GM18517 (cell line): ENCODE results near the gene CROCC.
"Not testable (repeated sequence)": the region's sequence is repeated elsewhere in the genome, so short reads cannot be mapped to it uniquely, and the experiment has no call there.

ENCODE experiments used
- ATAC-seq: cut with Tn5 transposase; IDR thresholded peaks from one replicate; pipeline ENCODE4 v1.9.1; 2021; ENCODE audit warnings: mild to moderate bottlenecking, moderate library complexity; ENCODE audit not compliant: unreplicated experiment

Gene CROCC

DNA sequence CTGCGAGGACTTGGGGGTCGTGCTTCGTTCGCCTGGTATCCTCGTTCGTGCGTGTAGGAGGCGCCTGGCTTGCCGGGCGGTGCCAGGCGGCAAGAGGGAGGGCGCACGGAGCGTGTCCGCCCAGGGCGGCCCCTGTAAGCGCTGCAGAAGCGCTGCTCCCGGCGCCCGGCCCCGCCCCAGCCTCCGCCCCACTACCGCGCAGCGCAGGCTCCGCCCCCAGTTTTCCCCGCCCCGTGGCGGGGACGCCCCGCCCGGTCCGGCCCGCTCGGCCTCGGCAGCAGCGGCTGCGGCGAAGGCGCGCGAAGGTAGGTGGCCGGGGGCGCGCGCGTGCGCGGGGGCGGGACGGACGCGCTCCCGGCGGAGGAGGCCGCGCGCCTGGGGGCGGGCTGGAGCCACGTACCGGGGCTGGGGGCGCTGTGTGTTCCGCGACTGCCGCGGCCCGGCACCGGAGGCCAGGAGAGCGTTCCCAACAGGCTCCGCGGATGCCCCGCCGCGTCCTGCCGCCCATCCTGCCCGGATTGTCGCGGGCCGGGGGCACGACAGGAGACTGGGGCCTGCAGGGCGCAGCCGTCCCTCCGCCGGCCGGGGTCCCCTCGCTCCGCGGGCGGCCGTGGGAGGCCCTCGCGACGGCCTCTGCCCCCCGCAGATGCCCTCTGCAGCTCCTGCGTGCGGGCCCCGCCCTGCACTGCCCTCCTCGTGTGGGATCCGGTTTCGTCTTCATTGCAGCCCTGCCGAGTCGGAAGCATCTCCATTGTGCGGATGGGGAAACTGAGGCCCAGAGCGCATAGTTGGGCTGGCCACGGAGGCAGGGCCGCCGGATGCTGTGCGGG lies 7.7 kb upstream of the CROCC start:
- ATAC-seq = peak; percentile 64

DNA sequence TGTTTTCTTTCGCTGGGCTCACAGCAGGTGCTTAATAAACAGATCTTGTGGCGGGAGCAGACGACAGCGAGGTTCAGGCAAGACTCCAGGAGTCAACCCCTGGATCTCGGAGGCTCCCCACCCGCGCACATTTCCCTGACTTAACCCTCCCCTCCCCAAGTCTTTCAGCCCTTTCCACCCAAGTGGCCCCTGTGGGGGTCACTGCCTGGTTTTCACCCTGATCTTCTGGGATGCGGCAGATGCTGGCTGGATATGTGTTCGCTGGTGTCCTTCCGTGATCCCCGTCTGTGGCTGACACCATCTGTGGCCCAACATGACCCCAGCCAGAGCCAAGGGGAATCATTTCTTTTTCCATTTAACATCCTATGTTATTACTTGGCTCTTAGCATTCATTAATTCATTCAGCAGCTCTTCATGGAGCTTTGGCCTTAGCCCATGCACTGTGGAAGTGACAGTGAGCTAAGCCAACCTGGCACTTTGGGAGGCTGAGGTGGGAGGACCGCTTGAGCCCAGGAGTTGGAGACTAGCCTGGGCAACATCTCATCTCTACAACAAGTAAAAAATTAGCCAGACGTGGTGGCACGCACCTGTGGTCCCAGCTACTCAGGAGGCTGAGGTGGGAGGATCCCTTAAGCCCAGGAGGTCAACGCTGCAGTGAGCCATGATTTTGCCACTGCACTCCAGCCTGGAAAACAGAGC lies 6.7 kb upstream of the CROCC start:
- ATAC-seq = not testable (repeated sequence)

DNA sequence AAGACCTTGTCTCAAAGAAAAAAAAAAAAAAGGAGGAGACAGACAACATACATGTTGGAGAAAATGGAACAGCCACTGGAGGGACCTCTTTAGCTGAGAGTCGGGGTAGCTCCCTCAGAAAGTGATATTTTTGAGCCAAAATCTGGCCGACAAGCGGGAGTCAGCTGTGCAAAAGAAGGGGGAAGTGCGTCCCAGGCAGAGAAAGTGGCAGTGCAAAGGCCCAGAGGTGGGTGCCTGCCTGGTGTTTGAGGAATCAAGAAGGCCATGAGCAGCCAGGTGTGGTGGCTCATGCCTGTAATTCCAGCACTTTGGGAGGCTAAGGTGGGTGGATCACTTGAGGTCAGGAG lies 6.1 kb upstream of the CROCC start:
- no peak for ATAC-seq

DNA sequence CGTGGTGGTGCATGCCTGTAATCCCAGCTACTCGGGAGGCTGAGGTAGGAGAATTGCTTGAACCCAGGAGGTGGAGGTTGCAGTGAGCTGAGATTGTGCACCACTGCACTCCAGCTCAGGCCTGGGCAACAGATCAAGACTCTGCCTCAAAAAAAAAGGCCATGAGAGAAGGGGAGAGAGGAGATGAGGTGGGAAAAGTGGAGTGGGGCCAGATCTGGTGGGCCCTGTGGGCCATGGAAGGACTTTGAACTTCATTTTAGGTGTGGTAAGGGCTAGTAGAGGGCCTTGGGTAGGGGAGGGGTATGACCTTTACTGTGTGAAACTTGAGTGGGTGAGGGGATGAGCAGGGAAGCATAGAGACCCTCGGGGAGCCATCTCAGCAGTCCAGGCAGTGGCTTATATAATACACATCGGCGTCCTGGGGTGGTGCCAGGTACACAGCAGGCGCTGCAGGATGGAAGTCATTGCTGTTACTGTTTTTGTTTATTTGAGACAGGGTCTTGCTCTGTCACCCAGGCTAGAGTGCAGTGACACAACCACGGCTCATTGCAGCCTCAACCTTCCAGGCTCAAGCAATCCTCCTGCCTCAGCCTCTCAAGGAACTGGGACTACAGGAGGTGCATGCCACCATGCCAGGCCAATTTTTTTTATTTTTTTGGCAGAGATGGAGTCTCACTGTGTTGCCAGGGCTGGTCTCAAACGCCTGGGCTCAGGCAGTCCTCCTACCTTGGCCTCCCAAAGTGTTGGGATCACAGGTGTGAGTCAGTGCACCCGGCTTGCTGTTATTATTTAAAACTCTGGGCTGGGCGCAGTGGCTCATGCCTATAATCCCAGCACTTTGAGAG lies 5.5 kb upstream of the CROCC start:
- ATAC-seq = not testable (repeated sequence)

DNA sequence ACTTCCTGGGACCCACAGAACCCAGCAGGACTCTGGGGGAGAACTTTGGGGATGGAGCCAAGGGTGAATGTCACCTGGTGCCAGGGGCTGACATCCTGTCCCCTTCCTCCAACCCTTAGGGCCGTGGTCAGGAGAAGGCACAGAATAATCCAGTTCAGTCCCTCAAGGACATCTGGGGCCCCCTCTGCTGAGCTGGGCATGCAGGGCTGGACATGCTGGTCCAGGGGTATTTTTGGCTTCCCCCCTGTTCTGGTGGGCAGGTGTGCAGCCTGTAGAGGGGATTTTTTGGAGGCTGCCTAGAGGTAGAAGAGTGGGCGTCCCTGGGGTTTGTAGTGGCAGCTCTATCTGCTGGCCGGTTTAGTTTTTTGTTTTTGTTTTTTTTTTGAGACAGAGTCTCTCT lies 3.4 kb upstream of the CROCC start:
- no peak for ATAC-seq

DNA sequence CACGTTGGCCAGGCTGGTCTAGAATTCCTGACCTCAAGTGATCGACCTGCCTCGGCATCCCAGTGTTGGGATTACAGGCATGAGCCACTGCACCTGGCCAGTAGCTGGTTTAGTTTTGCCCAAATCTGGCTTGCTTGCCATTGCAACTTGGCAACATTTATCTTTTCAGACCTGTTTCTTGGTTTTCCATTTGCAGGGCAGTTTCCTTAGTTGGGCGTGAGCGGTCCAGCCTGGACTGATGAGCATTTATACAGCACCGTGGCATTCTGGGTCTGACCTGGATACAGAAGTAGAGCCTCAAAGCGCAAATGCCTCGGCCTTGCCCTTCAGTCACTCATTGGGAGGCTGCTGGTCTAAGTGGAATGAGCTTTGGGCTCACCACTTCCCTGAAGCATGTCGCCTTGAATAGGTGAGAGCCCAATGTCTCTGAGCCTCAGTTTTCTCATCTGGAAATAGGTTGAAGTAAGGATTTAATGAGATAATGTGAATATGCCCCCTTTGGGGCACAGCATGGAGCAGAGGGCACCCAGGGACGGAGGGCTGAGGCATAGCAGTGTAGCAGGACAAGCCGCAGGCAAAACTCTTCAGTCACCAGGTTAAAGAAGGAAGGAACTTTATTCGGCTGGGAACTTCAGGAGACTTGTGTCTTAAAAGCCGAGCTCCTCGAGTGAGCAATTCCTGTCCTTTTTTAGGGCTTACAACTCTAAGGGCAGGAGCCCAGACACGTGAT lies 2.6 kb upstream of the CROCC start:
- not testable (repeated sequence) for ATAC-seq

DNA sequence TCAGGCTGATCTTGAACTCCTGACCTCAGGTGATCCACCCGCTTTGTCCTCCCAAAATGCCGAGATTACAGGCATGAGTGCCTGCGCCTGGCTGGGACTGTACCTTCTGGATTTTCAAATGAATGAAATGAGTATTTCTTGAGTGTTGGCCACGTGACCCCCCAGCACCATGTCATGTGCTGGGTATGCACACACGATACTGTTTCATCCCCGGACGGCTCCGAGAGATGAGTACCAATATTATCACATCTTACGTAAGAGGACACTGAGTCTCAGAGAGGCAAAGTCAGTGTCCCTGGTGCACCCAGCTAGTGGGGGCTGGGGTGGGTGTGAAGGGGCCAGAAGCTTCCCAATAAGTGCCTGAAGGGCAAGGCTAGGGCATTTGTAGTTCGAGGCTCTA lies 780 bp upstream of the CROCC start:
- ATAC-seq = no peak

DNA sequence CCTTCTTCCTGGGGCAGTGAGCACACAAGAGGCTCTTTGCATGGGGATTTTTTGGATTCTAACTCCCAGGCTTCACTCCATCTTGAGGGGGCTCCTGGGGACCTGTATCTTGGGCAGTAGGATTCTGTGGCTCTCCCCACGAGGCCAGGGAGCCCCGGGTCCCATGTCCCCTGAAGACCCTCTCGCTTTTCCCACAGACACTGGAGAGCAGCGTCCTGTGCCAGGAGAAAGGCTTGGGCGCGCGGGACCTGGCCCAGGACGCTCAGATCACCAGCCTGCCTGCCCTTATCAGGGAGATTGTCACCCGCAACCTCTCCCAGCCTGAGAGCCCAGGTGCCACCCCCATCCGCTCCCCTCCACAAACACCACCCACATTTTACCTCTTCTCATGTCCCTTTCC lies 735 bp downstream of the CROCC start:
- ATAC-seq = no peak

DNA sequence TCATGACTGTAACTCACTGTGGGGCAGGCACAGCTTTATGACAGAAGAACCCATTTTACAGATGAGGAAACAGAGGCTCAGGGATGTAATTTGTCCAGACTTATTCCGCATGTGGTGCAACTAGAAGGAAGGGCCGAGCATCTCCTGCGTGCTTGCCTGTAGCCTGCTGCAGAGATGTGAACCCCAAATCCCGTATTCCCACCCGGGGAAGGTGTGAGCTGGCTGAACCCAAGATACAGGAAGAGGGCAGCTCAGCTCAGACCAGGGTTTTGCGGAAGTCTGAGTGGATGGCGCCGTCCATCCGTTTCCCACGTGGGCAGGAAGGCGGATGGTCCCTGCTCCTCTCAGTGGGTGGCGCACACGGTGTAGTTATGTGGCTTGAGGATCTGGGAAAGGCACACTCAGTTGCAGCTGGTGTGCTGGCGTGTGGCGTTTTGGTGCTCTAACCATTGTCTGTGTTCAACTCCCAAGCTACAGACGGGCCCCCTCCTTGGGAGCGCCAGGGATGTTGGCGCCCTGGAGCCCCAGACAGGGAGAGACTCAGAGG lies 1.2 kb downstream of the CROCC start:
- no peak for ATAC-seq

DNA sequence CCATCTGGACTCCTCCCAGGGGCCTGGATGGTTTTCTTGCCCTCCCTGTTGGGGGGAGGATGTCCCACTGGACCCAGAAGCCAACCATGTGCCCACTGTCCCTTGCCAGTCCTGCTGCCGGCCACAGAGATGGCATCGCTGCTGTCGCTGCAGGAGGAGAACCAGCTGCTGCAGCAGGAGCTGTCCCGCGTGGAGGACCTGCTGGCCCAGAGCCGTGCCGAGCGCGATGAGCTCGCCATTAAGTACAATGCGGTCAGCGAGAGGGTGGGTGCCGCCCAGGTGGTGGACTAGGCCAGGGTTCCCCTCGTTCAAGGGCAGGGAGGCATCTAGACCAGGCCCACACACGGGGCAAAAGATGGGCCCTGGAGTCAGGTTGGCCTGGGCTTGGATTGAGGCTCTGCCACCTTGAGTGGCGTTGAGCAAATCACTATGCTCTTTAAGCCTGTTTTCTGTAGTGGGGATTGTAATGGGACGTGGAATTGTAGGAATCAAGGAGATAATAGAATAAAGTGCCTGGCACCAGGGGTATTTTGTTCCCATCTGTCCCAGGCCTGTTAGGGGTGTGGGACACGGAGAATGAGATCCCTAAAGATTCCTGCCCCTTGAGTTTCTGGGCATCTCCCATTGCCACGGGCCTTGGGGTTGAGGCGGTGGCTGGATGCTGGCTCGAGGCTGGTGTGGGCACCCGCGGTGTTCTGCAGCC lies 2.6 kb downstream of the CROCC start:
- ATAC-seq = no peak

DNA sequence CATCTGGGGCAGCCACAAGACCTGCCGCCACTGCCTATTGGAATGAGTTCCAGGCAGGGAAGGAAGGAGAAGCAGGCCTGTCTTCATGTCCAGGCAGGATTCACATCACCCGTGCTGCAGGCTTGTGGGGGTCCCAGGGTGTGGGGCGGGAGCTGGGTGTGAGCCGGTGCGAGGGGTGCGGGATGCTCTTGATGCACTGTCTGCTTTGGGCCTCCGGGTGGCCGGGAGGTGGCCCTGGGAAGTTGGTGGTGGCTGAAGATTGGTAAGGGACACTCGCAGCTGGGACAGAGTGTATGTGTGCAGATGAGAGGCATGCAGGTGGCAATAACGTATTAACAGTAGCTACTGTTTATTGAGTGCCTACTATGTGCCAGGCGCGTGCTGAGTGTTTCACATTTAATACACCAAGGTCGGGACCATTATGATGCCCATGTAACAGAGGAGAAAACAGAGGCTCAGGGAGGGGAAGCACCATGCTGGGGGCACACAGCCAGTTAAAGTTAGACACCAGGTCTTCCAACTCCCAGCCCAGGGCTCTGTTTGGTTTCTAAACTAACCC lies 3.3 kb downstream of the CROCC start:
- no peak for ATAC-seq

DNA sequence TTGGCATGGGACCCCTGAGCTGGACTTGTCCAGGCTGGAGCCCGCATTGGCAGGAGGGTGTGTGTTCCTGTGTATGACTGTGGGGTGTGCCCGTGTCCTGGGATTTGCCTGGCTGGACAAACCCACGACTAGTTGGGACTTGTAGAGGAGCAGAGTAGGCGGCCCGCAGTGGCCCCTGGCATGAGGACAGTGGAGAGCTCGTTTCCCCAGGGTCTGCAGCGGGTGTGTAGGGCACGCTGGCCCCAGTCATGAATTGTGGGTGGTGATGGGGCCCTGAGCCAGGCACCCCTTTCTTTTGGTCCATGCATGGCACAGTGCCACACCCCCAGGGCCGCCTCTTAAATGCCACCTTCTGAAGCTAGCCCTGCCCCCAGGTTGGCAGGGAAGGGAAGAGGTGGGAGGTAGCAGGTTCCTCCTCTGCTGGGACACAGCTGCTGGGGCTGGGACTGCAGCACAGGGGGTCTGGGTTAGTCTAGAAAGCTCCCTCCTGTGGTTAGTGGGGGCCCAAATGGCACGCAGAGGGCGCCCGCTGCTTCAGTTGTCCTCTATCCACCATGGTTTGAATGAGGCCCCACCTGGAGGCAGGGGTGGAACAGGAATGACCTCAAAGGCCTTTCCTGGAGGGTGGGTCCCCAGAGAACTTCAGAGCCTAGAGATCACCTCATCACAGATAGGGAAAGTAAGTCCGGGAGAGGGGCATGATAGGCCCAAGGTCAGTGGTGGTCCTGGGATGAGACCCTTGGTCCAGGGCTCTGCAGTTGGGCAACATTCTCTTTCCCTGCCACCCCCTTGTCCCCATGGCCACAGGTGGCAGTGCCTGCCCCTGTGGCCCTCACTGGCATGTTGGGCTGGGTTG lies 4.1 kb downstream of the CROCC start:
- no peak for ATAC-seq

DNA sequence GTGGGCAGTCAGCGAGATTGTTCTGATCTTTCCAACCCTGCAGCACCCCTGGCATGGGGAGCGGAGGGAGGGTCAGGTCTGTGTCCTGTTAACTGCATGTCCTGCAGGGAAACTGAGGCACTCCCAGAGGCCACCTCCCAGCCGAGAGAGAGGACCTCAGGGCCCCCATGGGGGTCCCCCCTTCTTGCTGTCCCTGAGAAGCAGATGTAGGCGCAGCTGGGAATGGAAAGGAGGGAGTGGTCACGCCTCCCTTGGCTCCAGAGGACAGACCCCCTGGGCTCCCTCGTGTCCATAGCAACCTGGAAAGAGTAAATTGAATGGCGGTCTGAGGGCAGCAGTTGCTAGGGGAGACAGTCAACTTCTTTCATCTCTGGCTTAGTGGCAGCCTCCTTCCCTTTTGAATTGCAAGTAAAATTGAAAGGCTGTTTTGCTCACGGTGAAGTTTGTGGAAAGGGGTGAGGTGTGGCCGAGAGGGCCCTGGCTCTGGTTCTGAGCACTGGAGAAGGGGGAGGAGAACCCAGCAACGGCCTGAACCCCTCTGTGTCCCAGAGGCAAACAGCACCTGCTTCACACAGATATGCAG lies 4.9 kb downstream of the CROCC start:
- ATAC-seq = no peak

DNA sequence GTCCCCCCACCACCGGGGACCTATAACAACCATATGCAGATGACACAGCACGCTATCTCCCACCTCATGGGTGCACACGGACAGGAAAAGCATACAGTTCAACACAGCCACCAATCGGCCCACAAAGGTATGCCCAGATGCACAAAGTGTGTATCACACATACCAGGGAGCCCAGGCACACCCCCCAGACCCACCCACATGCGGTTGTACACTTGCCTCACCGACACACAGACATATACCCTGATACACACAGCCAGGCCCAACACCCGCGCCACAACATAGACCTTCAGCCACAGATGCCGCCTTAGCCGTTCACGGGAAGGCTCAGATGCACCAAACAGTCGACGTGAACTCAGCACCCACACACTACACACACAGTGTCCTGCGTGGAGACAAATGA lies 5.5 kb downstream of the CROCC start:
- no peak for ATAC-seq

DNA sequence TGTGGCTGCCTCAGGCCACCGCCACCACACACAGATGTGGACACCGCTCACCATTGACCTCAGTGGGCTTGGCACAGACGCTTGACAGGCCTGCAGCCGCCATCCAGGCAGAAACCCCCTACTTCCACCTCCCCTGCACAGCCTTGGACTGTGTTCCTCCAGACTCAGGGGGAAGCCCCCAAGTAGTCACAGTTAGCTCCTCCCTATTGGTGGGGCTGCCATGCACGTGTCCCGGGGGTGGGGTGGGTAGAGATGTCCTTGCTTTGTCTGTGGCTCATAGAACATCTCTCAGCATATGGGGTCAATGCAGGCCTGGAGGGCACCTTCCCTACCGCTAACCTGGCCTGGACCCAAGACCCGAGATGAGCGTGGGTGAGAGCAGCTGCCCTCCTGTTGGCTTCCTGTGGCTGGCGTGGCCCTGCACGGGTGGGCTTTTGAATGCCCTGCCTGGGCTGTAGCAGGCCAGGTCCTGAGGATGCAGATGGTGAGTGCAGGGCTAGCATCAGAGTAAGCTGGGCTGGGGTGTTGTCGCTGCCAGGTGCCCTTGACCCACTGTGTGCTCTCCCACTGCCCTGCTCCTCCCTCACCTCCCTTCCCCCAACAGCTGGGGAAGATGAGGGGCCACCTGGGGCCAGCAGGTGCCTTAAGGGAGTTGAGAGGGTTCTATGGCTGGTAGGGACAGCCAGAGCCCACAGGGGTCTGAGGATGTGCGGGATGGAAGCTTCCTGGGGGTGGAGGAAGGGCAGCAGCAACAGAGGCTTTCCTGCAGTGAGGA lies 6.2 kb downstream of the CROCC start:
- ATAC-seq = no peak

DNA sequence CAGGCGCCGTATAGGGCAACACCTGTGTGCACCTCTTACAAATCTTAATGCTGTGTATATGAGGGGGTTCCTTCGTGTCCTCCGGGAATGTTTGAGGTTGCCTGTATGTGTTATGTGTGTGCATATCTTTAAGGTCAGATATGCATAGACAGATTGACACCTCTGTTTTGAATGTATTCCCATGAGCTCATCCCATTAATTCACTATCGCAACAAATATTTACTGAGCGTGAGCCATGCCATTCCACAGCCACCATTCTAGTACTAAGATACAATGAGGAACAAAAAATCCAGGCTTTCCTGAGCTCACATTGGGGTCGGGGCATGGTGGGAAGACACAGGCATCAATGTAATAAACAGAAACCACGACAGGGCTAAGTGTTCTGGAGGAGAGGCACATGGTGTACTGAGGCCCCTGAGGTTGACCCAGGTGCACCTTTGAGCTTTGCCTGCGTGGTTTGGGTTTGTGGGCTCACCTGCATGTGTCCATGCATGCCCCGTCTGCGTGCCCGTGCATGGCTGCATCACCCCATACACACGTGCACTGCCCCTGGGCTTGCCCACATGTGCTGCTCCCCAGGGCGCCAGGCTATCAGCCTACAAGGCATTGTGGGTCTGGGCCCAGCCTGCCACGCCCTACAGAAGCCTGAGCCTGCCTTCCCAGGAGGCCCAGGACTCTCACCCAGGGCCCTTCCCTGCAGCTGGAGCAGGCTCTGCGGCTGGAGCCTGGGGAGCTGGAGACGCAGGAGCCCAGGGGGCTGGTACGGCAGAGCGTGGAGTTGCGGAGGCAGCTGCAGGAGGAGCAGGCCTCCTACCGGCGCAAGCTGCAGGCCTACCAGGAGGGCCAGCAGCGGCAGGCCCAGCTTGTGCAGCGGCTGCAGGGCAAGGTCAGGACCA lies 7.7 kb downstream of the CROCC start:
- not testable (repeated sequence) for ATAC-seq
